Peyer's patch (tissue), 4 donors: Measurements from ENCODE around the gene TSPAN19.

Experiments
- CTCF ChIP-seq, 6 experiments: fragments of 450-650 bp in 4 of 6; fragments of 200-600 bp in 2 of 6; sonication (generic) in 1 of 6; IDR thresholded peaks; one replicate each; pipeline ENCODE4 v1.5.1; 2017 to 2019; ENCODE audit warnings: antibody characterized with exemption in 6 of 6, mild to moderate bottlenecking in 3 of 6, moderate library complexity in 1 of 6
- POLR2A ChIP-seq, 2 donors: fragments of 450-650 bp; IDR thresholded peaks; one replicate each; pipeline ENCODE4 v1.5.1; 2017; ENCODE audit warnings: antibody characterized with exemption in 2 of 2, mild to moderate bottlenecking in 2 of 2, moderate library complexity in 2 of 2

GRCh38 chr12:85007836-85008235 lies 28.2 kb downstream of the TSPAN19 start:
- no peak for TF ChIP-seq CTCF (IDR thresholded peaks at IDR 0.05)
- TF ChIP-seq POLR2A (IDR thresholded peaks at IDR 0.05) = no peak
